ENCODE data around the gene SHC3. TPM values are rescaled to one million over a fixed set of nuclear protein-coding genes. Genes with fewer than 3 reads are reported as not detected.

Gene SHC3
- total and polyA plus RNA-seq, 2 donors from 2014 or later, result 0.95 to 1.5 TPM

DNA sequence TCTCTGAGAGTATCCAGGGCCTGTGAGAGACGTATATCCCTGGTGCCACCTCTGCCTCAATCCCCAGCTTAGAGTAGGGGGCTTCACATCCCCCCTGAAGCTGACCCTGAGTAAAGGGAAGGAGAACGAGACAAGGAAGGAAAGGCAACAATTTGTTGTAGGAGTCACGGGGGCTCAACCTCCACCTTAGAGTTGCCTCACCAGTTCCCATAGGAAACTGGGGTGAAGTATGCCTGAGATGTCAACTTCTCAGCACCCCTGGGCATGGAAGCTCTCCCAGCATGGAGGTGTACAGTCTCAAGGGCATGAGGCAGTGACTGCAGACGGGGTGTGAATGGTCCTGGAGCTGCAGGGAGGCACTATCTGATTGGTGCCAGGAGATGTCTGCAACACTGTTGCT is 133.7 kb downstream of the SHC3 start:
- no peak overlapping the region for H3K4me3 ChIP-seq (ENCODE audit: low read length in 3 of 3)
- DNase-seq, result no peak
- no peak overlapping the region for H3K27ac ChIP-seq (ENCODE audit: low read depth in 2 of 2, low read length in 2 of 2)
- no peak overlapping the region for H3K9ac ChIP-seq (ENCODE audit: low read length in 3 of 3)
- H3K4me1 ChIP-seq (ENCODE audit: control insufficient read depth in 2 of 3, insufficient read depth in 2 of 3, low read depth in 1 of 3, low read length in 3 of 3), result no peaks in the 10 kb centered on the region
- TF ChIP-seq, protein P1, sequence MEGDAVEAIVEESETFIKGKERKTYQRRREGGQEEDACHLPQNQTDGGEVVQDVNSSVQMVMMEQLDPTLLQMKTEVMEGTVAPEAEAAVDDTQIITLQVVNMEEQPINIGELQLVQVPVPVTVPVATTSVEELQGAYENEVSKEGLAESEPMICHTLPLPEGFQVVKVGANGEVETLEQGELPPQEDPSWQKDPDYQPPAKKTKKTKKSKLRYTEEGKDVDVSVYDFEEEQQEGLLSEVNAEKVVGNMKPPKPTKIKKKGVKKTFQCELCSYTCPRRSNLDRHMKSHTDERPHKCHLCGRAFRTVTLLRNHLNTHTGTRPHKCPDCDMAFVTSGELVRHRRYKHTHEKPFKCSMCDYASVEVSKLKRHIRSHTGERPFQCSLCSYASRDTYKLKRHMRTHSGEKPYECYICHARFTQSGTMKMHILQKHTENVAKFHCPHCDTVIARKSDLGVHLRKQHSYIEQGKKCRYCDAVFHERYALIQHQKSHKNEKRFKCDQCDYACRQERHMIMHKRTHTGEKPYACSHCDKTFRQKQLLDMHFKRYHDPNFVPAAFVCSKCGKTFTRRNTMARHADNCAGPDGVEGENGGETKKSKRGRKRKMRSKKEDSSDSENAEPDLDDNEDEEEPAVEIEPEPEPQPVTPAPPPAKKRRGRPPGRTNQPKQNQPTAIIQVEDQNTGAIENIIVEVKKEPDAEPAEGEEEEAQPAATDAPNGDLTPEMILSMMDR (IDR thresholded peaks at IDR 0.05; ENCODE audit: borderline replicate concordance, extremely low read depth, insufficient read depth), result no peak
- H3K9me3 ChIP-seq (ENCODE audit: control insufficient read depth in 2 of 3, insufficient read depth in 1 of 3, low read length in 3 of 3), result no peaks in the 10 kb centered on the region
- no peaks in the 10 kb centered on the region for H3K36me3 ChIP-seq (ENCODE audit: control insufficient read depth in 2 of 3, insufficient read depth in 3 of 3, low read length in 3 of 3)
- no peaks in the 10 kb centered on the region for H3K27me3 ChIP-seq (ENCODE audit: control insufficient read depth, insufficient read depth, low read length)
- intact Hi-C loops (cut with DNase I), result no loop called here
- no peak for FAIRE-seq

DNA sequence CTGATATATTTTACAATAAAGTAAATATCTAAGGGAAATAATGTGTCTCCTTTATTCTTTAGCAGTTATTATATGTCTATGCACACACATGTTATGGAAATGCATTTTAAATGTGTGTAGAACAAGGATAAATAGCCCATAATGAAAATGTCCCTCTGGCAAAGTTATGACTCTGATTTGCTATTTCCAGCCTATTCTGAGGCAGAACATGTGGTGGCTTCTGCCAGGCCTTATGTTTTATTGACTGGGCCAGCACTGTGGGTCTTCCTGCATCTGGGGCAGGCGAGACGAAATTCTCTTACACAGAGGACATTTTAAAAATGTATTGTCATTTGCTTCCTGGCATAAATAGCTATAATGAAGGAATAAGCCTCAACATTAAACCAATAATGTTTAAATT is 134.5 kb downstream of the SHC3 start:
- TF ChIP-seq, protein P1 (IDR thresholded peaks at IDR 0.05; ENCODE audit: borderline replicate concordance, extremely low read depth, insufficient read depth), result no peak
- intact Hi-C loops (cut with DNase I), result no loop called here
- DNase-seq, result peak in 1 of 5 donors; percentile 57
- H3K4me3 ChIP-seq (ENCODE audit: low read length in 3 of 3), result no peak overlapping the region
- no peak overlapping the region for H3K9ac ChIP-seq (ENCODE audit: low read length in 3 of 3)
- no peak for FAIRE-seq
- H3K9me3 ChIP-seq (ENCODE audit: control insufficient read depth in 2 of 3, insufficient read depth in 1 of 3, low read length in 3 of 3), result no peaks in the 10 kb centered on the region
- H3K27ac ChIP-seq (ENCODE audit: low read depth in 2 of 2, low read length in 2 of 2), result no peak overlapping the region
- H3K36me3 ChIP-seq (ENCODE audit: control insufficient read depth in 2 of 3, insufficient read depth in 3 of 3, low read length in 3 of 3), result no peaks in the 10 kb centered on the region
- H3K4me1 ChIP-seq (ENCODE audit: control insufficient read depth in 2 of 3, insufficient read depth in 2 of 3, low read depth in 1 of 3, low read length in 3 of 3), result no peaks in the 10 kb centered on the region
- no peaks in the 10 kb centered on the region for H3K27me3 ChIP-seq (ENCODE audit: control insufficient read depth, insufficient read depth, low read length)

GRCh38 chr9:89042984-89043383 is 135.6 kb downstream of the SHC3 start:
- Histone ChIP-seq H3K27ac (ENCODE audit: low read depth in 2 of 2, low read length in 2 of 2) (no peak overlapping the region), H3K9ac (ENCODE audit: low read length in 3 of 3) (no peak overlapping the region), H3K36me3 (ENCODE audit: control insufficient read depth in 2 of 3, insufficient read depth in 3 of 3, low read length in 3 of 3) (no peaks in the 10 kb centered on the region), H3K9me3 (ENCODE audit: control insufficient read depth in 2 of 3, insufficient read depth in 1 of 3, low read length in 3 of 3) (no peaks in the 10 kb centered on the region), H3K4me3 (ENCODE audit: low read length in 3 of 3) (no peak overlapping the region), H3K4me1 (ENCODE audit: control insufficient read depth in 2 of 3, insufficient read depth in 2 of 3, low read depth in 1 of 3, low read length in 3 of 3) (no peaks in the 10 kb centered on the region), H3K27me3 (ENCODE audit: control insufficient read depth, insufficient read depth, low read length) (no peaks in the 10 kb centered on the region)
- FAIRE-seq (no peak), DNase-seq (no peak)
- TF ChIP-seq, protein P1 (IDR thresholded peaks at IDR 0.05; ENCODE audit: borderline replicate concordance, extremely low read depth, insufficient read depth), result no peak
- intact Hi-C loops (cut with DNase I), result no loop called here

GRCh38 chr9:89039664-89040063 is 139.0 kb downstream of the SHC3 start:
- no peak overlapping the region for H3K9ac ChIP-seq (ENCODE audit: low read length in 3 of 3)
- no peak for FAIRE-seq
- H3K9me3 ChIP-seq (ENCODE audit: control insufficient read depth in 2 of 3, insufficient read depth in 1 of 3, low read length in 3 of 3), result no peaks in the 10 kb centered on the region
- H3K27me3 ChIP-seq (ENCODE audit: control insufficient read depth, insufficient read depth, low read length), result no peaks in the 10 kb centered on the region
- no peak for DNase-seq
- H3K4me3 ChIP-seq (ENCODE audit: low read length in 3 of 3), result no peak overlapping the region
- H3K36me3 ChIP-seq (ENCODE audit: control insufficient read depth in 2 of 3, insufficient read depth in 3 of 3, low read length in 3 of 3), result no peaks in the 10 kb centered on the region
- intact Hi-C loops (cut with DNase I), result no loop called here
- no peak overlapping the region for H3K27ac ChIP-seq (ENCODE audit: low read depth in 2 of 2, low read length in 2 of 2)
- TF ChIP-seq, protein P1 (IDR thresholded peaks at IDR 0.05; ENCODE audit: borderline replicate concordance, extremely low read depth, insufficient read depth), result no peak
- peaks cover 0 to 3% (median 0%) of the 10 kb centered on the region in 3 donors for H3K4me1 ChIP-seq (ENCODE audit: control insufficient read depth in 2 of 3, insufficient read depth in 2 of 3, low read depth in 1 of 3, low read length in 3 of 3)

Data from kidney (tissue), 14 donors.